WTC11 (cell line): ENCODE data around the gene ARVCF. TPM values are rescaled to one million over a fixed set of nuclear protein-coding genes. Genes with fewer than 3 reads are reported as not detected.

Source experiments
- AR ChIP-seq: fragments of 250-450 bp; sonication (Bioruptor Pico); IDR thresholded peaks from 2 replicates; pipeline ENCODE4 v1.9.0; 2021; ENCODE audit warnings: mild to moderate bottlenecking
- ELF4 ChIP-seq: sonication (generic); formaldehyde crosslinking; IDR thresholded peaks from 2 replicates; pipeline ENCODE4 v1.8.1; 2022; ENCODE audit warnings: low read depth, mild to moderate bottlenecking, moderate library complexity, missing genetic modification reagents
- EMX1 ChIP-seq: fragments of 250-450 bp; sonication (Bioruptor Pico); IDR thresholded peaks from 2 replicates; pipeline ENCODE4 v1.8.0; 2021; ENCODE audit warnings: mild to moderate bottlenecking
- FOXP4 ChIP-seq: sonication (generic); formaldehyde crosslinking; IDR thresholded peaks from 2 replicates; pipeline ENCODE4 v1.8.0; 2022; ENCODE audit warnings: mild to moderate bottlenecking, missing genetic modification reagents
- HMGA2 ChIP-seq: fragments of 250-450 bp; sonication (Bioruptor Pico); IDR thresholded peaks from 2 replicates; pipeline ENCODE4 v1.4.0; 2021; ENCODE audit warnings: mild to moderate bottlenecking, moderate library complexity
- JAZF1 ChIP-seq: fragments of 250-450 bp; sonication (Bioruptor Pico); IDR thresholded peaks from 2 replicates; pipeline ENCODE4 v1.9.0; 2021; ENCODE audit warnings: moderate library complexity, mild to moderate bottlenecking, inconsistent platforms
- MXD4 ChIP-seq: fragments of 250-450 bp; sonication (Bioruptor Pico); IDR thresholded peaks from 2 replicates; pipeline ENCODE4 v1.8.0; 2021; ENCODE audit warnings: mild to moderate bottlenecking, moderate library complexity, borderline replicate concordance
- MYBL2 ChIP-seq: sonication (generic); formaldehyde crosslinking; IDR thresholded peaks from 2 replicates; pipeline ENCODE4 v1.8.1; 2023; ENCODE audit warnings: mild to moderate bottlenecking, moderate library complexity, missing genetic modification reagents
- NR2C2 ChIP-seq: sonication (generic); formaldehyde crosslinking; IDR thresholded peaks from 2 replicates; pipeline ENCODE4 v1.8.0; 2022; ENCODE audit warnings: mild to moderate bottlenecking, missing genetic modification reagents
- NR3C1 ChIP-seq: sonication (generic); formaldehyde crosslinking; conservative IDR thresholded peaks from 2 replicates; pipeline ENCODE4 v1.8.1; 2023; ENCODE audit warnings: low read depth, mild to moderate bottlenecking, missing genetic modification reagents
- OVOL2 ChIP-seq: fragments of 250-450 bp; sonication (Bioruptor Pico); IDR thresholded peaks from 2 replicates; pipeline ENCODE4 v1.9.0; 2021; ENCODE audit warnings: mild to moderate bottlenecking, borderline replicate concordance
- PREB ChIP-seq: sonication (generic); formaldehyde crosslinking; IDR thresholded peaks from 2 replicates; pipeline ENCODE4 v1.8.1; 2022; ENCODE audit warnings: mild to moderate bottlenecking, missing genetic modification reagents, moderate library complexity, borderline replicate concordance
- SMAD4 ChIP-seq: sonication (generic); formaldehyde crosslinking; IDR thresholded peaks from 2 replicates; pipeline ENCODE4 v1.8.0; 2022; ENCODE audit warnings: mild to moderate bottlenecking, missing genetic modification reagents
- SOX15 ChIP-seq: fragments of 250-450 bp; sonication (Bioruptor Pico); IDR thresholded peaks from 2 replicates; pipeline ENCODE4 v1.9.0; 2021; ENCODE audit warnings: mild to moderate bottlenecking
- TCF7 ChIP-seq: sonication (generic); formaldehyde crosslinking; IDR thresholded peaks from 2 replicates; pipeline ENCODE4 v1.8.0; 2022; ENCODE audit warnings: mild to moderate bottlenecking, low read depth, missing genetic modification reagents, moderate library complexity
- ZBTB21 ChIP-seq: sonication (generic); formaldehyde crosslinking; IDR thresholded peaks from 2 replicates; pipeline ENCODE4 v1.8.1; 2023; ENCODE audit warnings: mild to moderate bottlenecking, missing genetic modification reagents, borderline replicate concordance
- ZBTB43 ChIP-seq: sonication (generic); formaldehyde crosslinking; IDR thresholded peaks from 2 replicates; pipeline ENCODE4 v1.8.1; 2023; ENCODE audit warnings: mild to moderate bottlenecking, missing genetic modification reagents
- ZNF138 ChIP-seq: sonication (generic); formaldehyde crosslinking; conservative IDR thresholded peaks from 2 replicates; pipeline ENCODE4 v1.8.1; 2022; ENCODE audit warnings: mild to moderate bottlenecking, moderate library complexity, missing genetic modification reagents
- ZNF232 ChIP-seq: sonication (generic); formaldehyde crosslinking; IDR thresholded peaks from 2 replicates; pipeline ENCODE4 v1.8.0; 2022; ENCODE audit warnings: mild to moderate bottlenecking, missing genetic modification reagents
- ZNF263 ChIP-seq: sonication (generic); formaldehyde crosslinking; IDR thresholded peaks from 2 replicates; pipeline ENCODE4 v1.8.1; 2022; ENCODE audit warnings: low read depth, mild to moderate bottlenecking, moderate library complexity, missing genetic modification reagents
- total RNA-seq: library from RNA; stranded (reverse); gene quantifications from 3 replicates; pipeline ENCODE4 v1.2.3, GENCODE V29; 2021
- TF ChIP-seq, protein P1 (sequence below): sonication (generic); formaldehyde crosslinking; conservative IDR thresholded peaks from 2 replicates; pipeline ENCODE4 v1.8.1; 2022; ENCODE audit warnings: mild to moderate bottlenecking, missing genetic modification reagents
- TF ChIP-seq, protein P2 (sequence below): sonication (generic); formaldehyde crosslinking; IDR thresholded peaks from 2 replicates; pipeline ENCODE4 v1.8.0; 2023; ENCODE audit warnings: mild to moderate bottlenecking, missing genetic modification reagents
- TF ChIP-seq, protein P3 (sequence below): fragments of 250-450 bp; sonication (Bioruptor Pico); IDR thresholded peaks from 2 replicates; pipeline ENCODE4 v1.9.0; 2021; ENCODE audit warnings: moderate library complexity, mild to moderate bottlenecking, inconsistent platforms, borderline replicate concordance
- TF ChIP-seq, protein P4 (sequence below): sonication (generic); formaldehyde crosslinking; IDR thresholded peaks from 2 replicates; pipeline ENCODE4 v1.8.0; 2022; ENCODE audit warnings: mild to moderate bottlenecking, missing genetic modification reagents
- TF ChIP-seq, protein P5 (sequence below): sonication (generic); formaldehyde crosslinking; IDR thresholded peaks from 2 replicates; pipeline ENCODE4 v1.8.1; 2022; ENCODE audit warnings: missing genetic modification reagents, borderline replicate concordance

Gene ARVCF
- total RNA-seq, 1 experiment from 2014 or later, result 65.4 TPM

- TF ChIP-seq, protein P1, sequence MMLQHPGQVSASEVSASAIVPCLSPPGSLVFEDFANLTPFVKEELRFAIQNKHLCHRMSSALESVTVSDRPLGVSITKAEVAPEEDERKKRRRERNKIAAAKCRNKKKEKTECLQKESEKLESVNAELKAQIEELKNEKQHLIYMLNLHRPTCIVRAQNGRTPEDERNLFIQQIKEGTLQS (CRISPR knock-in tag), result no peak
- TF ChIP-seq, protein P2, sequence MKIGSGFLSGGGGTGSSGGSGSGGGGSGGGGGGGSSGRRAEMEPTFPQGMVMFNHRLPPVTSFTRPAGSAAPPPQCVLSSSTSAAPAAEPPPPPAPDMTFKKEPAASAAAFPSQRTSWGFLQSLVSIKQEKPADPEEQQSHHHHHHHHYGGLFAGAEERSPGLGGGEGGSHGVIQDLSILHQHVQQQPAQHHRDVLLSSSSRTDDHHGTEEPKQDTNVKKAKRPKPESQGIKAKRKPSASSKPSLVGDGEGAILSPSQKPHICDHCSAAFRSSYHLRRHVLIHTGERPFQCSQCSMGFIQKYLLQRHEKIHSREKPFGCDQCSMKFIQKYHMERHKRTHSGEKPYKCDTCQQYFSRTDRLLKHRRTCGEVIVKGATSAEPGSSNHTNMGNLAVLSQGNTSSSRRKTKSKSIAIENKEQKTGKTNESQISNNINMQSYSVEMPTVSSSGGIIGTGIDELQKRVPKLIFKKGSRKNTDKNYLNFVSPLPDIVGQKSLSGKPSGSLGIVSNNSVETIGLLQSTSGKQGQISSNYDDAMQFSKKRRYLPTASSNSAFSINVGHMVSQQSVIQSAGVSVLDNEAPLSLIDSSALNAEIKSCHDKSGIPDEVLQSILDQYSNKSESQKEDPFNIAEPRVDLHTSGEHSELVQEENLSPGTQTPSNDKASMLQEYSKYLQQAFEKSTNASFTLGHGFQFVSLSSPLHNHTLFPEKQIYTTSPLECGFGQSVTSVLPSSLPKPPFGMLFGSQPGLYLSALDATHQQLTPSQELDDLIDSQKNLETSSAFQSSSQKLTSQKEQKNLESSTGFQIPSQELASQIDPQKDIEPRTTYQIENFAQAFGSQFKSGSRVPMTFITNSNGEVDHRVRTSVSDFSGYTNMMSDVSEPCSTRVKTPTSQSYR, result no peak
- TF ChIP-seq SOX15 (CRISPR knock-in tag) (no peak), ZBTB43 (CRISPR knock-in tag) (no peak), PREB (CRISPR knock-in tag) (no peak), ZNF232 (CRISPR knock-in tag) (no peak), ZNF263 (CRISPR knock-in tag) (no peak), ELF4 (no peak), FOXP4 (CRISPR knock-in tag) (no peak), MYBL2 (CRISPR knock-in tag) (0 out of 2 replicates have a peak, but pooled peaks have one; percentile 26), EMX1 (CRISPR knock-in tag) (no peak), SMAD4 (CRISPR knock-in tag) (no peak), ZBTB21 (no peak), NR3C1 (CRISPR knock-in tag) (no peak), NR2C2 (CRISPR knock-in tag) (no peak), TCF7 (no peak), ZNF138 (CRISPR knock-in tag) (no peak), OVOL2 (CRISPR knock-in tag) (no peak), HMGA2 (no peak), AR (no peak), MXD4 (CRISPR knock-in tag) (no peak), JAZF1 (CRISPR knock-in tag) (no peak)
- TF ChIP-seq, protein P3, sequence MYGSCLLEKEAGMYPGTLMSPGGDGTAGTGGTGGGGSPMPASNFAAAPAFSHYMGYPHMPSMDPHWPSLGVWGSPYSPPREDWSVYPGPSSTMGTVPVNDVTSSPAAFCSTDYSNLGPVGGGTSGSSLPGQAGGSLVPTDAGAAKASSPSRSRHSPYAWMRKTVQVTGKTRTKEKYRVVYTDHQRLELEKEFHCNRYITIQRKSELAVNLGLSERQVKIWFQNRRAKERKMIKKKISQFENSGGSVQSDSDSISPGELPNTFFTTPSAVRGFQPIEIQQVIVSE, result no peak
- TF ChIP-seq, protein P4, sequence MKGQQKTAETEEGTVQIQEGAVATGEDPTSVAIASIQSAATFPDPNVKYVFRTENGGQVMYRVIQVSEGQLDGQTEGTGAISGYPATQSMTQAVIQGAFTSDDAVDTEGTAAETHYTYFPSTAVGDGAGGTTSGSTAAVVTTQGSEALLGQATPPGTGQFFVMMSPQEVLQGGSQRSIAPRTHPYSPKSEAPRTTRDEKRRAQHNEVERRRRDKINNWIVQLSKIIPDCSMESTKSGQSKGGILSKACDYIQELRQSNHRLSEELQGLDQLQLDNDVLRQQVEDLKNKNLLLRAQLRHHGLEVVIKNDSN (CRISPR knock-in tag), result no peak
- TF ChIP-seq, protein P5, sequence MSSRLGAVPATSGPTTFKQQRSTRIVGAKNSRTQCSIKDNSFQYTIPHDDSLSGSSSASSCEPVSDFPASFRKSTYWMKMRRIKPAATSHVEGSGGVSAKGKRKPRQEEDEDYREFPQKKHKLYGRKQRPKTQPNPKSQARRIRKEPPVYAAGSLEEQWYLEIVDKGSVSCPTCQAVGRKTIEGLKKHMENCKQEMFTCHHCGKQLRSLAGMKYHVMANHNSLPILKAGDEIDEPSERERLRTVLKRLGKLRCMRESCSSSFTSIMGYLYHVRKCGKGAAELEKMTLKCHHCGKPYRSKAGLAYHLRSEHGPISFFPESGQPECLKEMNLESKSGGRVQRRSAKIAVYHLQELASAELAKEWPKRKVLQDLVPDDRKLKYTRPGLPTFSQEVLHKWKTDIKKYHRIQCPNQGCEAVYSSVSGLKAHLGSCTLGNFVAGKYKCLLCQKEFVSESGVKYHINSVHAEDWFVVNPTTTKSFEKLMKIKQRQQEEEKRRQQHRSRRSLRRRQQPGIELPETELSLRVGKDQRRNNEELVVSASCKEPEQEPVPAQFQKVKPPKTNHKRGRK (CRISPR knock-in tag), result no peak
Measured at GRCh38 chr22:20016734-20017621, at the start of gene ARVCF (continued).
